Stimulated activated CD8-positive, alpha-beta memory T cell treated with anti-CD3 and anti-CD28 coated beads, Interleukin-2, amount 100 ng/mL, for 48 hours (primary cell): Measurements from ENCODE around the gene PADI3.
"Not testable (repeated sequence)": the region's sequence is repeated elsewhere in the genome, so short reads cannot be mapped to it uniquely, and the experiment has no call there.

Source experiments
- DNase-seq, 2 donors: peaks; one replicate each; pipeline ENCODE4 v3.0.0-alpha.2; 2020; ENCODE audit warnings: low read depth in 2 of 2

Gene PADI3

GRCh38 chr1:17305576-17306095 is 56.7 kb downstream of the PADI3 start:
- DNase-seq, result no peak

DNA sequence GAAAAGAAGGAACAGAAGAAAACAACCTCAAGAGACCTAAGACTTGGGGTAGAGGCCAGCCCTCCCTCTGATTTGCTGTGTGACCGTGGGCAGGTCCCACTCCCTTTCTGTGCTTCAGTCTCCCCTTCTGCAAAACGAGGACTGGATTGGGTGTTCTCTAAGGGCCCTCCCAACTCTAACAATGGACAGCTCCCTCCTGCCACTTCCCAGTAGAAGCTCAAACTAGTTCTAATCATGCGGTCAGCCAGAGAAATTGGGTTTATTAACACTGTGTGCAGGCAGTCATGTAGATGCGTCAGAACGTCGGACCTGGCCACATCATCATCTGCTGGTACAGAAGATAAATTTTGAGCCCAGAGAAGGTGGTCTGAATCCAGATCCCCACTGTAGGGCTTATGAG is 57.5 kb downstream of the PADI3 start:
- no peak for DNase-seq

DNA sequence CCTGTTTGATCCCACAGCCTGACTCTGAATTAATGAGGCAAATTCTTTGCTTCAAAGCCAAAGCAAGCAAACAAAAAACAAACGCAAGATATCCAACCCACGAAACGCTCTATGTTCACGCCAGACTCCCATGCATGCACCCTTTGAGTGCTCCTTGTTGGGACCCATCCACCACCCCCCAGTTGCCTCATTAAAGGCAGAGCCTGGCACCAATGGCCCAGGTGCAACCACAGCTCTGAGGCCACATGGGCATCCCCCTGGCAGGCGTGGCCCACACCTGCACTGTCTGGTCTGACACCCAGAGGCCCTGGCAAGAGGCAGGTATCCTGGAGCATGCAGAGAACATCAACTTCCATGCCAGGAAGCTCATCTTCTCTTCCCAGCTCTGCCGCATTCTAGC is 58.0 kb downstream of the PADI3 start:
- no peak for DNase-seq

DNA sequence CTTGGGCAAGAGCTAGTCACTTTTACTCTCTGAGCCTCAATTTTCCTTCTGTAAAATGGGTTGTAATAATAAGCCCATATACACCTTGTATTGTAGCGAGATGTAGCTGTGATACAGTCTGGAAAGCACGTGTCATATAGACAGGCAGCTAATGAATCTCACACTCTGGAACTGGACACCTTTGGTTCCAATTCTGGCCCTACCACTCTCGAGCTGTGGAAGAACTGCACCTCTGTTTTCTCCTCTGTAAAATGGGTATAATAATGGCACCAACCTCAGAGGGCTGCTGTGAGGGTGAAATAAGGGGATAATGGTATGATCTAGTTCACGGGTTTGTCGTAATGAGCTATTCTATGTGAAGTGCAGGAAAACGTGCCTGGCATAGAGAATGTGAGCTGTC is 58.4 kb downstream of the PADI3 start:
- no peak for DNase-seq

- no peak for DNase-seq
These were observed 59.0 kb downstream of the PADI3 start, which contains the start of gene PADI4 for GRCh38 chr1:17307946-17308345. PADI4 (plus strand) TSS chr1:17308197; CDS start chr1:17308223, 26 bp downstream.

- no peak for DNase-seq
These were observed 59.7 kb downstream of the PADI3 start for GRCh38 chr1:17308593-17308992.

DNA sequence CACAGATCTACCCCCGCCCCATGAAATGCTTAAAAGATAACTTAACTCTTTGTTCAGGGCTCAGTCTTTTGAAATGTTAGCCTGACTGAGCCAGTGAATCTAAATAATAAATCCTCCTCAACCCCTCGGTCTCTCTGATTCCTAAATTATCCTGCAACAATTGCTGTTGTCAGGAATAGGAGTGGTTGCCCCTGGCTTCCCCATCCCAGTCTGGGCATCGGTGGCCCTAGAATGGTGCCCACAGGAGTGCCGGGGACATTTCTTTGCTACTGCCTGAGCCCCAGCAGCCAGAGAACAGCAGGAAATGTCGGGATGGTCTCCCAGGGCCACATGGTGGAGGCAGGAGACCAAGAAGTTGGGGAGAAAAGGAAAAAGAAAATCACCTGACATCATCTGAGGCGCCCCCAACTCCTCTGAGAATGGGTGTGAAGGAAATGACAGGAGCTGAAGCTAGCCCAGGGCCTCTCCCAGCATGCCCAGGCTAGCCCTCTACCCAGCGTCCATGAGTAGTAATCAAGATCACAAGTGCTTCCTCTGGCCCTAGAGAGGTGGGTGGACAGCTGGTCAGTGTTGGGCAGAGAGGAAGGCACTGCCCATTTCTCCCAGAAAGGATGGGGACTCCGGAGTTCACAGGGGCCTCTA is 60.6 kb downstream of the PADI3 start:
- no peak for DNase-seq

- no peak for DNase-seq
These were observed 61.3 kb downstream of the PADI3 start for GRCh38 chr1:17310068-17310640.

DNA sequence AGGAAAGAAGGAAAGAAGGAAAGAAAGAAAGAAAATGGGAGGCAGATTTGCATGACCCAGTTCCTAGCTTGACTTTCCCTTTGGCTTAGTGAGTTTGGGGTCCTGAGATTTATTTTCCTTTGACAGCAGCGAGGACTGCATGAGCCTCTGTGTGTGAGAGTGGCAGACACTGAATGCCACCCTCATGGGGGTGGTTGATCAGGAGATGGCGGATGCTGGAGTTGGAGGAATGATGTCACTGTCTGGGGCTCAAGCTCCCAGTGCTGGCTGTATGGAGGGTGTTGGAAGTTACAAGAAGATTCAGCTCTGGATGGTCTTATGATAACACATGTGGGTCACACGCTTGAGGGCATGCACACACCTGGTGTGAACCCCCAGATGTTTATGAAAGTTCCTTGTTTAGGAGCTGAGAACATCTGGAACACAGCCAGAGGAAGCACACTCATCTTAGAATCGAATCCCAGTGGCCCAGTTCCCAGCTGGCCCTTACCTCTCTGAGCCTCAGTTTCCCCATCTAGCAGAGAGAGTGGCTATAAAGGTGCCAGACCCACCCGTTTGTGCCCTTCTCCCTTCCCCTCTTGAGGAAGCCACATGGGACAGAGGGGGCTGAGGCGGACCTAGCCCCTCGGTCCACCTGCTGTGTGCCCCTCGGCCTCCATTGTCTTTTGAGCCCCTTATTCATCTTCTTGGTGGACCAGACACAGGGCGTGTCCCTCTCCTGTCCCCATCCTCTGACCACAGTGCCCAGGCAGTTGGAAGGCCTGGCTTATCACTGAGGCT is 64.8 kb downstream of the PADI3 start:
- DNase-seq, result no peak

DNA sequence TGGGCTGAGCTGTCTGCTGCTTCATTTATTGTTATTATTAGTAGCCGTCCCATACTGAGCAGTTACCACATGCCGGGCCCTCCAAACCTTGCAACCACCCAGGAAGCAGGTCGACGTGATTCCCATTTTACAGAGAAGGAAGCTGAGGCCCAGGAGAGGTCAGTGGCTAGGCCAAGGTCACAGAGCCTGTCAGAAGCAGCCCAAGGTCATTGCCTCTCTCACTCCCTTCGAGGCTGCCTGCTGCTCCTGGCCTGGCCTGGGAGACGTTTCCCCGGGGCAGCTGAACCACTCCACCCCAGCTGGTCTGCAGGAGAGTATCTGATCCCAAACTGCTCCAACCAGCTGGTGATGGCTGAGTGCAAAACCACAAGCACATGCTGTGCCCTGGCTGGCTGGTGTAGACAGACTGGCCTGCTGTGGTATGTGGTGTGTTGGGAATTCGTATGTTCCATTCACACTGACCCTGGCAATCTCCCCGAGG is 65.6 kb downstream of the PADI3 start:
- DNase-seq, result no peak

- no peak for DNase-seq
These were observed 66.7 kb downstream of the PADI3 start for GRCh38 chr1:17315542-17316130.

- DNase-seq, result no peak
These were observed 67.8 kb downstream of the PADI3 start for GRCh38 chr1:17316704-17317103.

- DNase-seq, result no peak
These were observed 69.4 kb downstream of the PADI3 start for GRCh38 chr1:17318262-17318661.

GRCh38 chr1:17319561-17320350 is 70.9 kb downstream of the PADI3 start:
- DNase-seq, result no peak

DNA sequence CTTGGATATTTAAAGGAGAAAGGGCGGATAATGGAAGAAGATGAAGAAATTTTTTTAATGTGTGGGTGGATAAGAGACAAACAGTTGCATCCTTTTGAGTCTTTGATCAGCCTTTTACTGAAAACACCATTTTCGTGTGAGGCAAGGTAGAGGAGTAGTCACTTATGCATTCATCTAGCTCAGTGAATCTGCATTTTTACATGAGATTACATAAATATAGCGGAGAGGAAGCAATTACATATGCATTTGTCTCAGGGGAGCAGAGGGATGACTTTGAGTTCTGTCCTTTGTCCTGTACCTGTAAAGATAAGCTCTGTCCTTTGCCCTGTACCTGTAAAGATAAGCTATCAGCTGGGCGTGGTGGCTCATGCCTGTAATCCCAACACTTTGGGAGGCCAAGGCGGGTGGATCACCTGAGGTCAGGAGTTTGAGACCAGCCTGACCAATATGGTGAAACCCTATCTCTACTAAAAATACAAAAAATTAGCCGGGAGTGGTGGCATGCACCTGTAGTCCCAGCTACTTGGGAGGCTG is 73.0 kb downstream of the PADI3 start:
- DNase-seq, result not testable (repeated sequence)

DNA sequence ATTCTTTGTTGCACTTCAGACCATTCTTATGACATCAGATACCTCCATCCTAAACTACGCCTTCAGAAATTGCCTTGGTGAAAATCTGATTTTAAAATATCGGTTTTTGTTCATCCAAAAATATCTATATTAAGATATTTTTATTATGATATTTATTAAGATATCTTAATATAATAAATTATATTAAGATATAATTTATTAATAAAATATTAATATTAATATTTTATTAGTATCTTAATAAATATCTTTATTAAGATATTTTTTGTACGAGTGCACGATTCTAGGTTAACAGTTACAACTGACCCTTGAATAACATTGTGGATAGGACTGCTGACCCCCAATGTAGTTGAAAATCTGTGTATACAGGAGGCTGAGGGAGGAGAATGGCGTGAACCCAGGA is 80.0 kb downstream of the PADI3 start:
- DNase-seq, result no peak

- no peak for DNase-seq
These were observed 80.7 kb downstream of the PADI3 start for GRCh38 chr1:17329610-17330009.

DNA sequence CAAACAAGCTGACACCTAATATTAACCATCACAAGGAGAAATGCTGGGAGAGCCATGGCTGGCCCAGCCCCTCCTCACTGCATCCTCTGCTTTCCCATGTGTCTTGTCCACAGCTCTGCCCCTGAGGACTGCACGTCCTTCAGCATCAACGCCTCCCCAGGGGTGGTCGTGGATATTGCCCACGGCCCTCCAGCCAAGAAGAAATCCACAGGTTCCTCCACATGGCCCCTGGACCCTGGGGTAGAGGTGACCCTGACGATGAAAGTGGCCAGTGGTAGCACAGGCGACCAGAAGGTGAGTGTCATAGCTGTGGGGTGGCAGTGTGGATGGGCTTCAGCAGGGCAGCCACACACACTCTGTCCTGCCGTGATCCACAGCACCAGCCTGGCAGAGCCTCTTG is 82.0 kb downstream of the PADI3 start:
- DNase-seq, result no peak

DNA sequence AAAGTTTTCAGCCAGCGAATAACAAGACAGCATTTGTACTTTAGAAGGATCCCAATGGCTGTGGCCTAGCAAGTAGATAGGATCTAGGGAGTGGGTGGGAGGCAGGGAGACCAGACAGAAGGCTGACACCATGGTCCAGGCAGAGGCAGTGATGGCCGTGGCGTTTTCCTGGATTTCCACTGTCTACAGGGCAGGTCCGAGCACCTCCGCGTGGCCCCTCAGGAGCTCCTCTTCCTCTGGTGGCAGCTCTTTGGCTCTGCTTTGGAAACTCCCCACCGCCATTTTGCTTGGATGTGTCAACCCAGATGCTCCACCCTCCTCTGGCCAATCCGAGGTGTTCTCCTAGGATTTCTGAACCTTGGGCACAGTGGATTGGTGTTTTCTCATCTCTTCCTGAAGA is 84.2 kb downstream of the PADI3 start:
- no peak for DNase-seq
